ENCODE results near the gene HEPN1.
"Not testable (repeated sequence)": the region's sequence is repeated elsewhere in the genome, so short reads cannot be mapped to it uniquely, and the experiment has no call there.

Gene HEPN1

DNA sequence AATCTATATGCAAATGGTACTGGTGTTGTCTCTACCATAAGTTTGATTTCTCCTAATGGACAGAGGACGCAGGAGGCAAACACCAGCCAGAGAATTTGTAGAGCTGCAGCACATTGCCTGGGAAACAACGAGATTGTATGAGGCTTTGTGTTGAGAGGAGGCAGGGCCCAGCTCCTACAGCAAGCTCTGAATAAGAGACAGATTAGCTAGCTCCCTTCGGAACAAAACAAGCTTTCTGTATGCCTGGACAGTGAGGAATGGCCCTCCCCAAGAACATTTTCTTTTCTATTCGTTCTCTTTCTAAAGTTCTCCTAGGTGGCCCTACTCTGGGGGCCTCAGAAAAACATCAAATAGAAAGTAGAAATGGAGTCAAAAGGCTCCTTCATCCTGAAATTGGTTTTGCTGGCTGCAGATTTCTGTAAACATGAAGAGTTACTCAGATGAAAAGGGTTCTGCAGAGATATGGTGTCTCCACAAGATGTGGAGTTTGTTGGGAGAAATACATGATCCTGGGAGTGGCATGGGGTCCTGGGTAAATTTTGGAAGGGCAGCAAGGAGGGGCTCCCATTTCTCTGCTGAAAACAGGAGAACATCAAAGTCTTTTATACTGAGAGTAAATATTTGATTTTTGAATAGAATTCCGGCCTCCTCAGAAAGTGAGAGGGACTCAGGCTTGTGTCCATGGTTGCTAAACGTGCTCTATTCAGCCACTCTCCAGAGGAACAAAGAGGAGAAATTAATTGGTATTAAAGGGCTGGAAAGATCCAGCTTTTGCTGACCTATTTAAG is 23.6 kb downstream of the HEPN1 start:
- DNase-seq (ENCODE audit: low read depth), result no peak

DNA sequence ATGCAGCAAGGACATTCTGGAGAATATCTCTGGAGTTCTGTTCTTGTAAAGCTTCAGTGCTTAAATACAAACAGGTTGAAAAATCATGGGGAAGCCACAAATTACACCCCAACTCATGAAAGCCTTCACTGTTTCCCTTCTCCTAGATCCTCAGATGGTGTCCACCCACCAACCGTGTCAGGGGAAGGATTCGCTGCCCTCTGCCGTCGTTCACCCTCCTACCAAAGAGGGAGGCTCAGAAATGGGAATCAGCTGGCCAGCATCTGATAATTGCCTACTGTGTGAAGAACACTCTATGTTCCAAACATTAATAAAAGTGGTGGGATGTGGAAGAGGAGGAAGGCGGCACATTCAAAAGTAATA is 24.2 kb downstream of the HEPN1 start:
- no peak for DNase-seq (ENCODE audit: low read depth)

DNA sequence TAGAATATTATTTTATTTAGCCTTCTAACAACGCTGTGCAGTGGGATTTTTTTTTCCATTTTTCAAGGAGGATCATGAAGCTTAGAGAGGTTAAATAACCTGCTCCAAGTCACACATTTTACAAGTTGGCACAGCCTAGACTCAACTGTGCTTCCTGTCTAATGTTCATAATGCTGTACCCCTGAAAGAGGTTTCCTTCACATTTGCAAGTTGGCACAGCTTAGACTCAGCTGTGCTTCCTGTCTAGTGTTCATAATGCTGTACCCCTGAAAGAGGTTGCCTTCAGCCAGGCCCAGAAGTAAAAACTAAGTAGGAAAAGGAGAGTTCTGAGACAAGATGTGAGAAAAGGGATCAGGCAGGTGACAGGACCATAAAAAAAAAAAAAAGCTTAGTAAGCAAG is 24.7 kb downstream of the HEPN1 start:
- no peak for DNase-seq (ENCODE audit: low read depth)

DNA sequence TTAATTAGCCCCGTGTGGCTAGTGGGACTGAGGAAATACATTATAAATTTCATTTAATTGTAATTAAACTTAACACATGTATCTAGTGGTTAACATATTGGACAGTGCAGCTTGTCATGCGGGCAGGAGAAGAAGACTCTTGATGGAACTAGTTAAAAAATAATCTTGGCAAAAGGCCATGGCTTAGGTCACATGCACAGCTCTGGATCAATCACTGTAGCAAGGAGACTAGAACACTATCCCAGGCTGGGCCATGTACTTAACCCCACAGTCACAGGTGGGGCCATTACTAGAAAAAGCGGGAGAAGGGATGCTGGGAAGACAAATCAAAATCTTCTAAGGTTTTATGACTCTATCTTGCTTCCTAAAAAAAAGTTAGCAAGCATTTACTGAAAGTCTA is 25.5 kb downstream of the HEPN1 start:
- no peak for DNase-seq (ENCODE audit: low read depth)

DNA sequence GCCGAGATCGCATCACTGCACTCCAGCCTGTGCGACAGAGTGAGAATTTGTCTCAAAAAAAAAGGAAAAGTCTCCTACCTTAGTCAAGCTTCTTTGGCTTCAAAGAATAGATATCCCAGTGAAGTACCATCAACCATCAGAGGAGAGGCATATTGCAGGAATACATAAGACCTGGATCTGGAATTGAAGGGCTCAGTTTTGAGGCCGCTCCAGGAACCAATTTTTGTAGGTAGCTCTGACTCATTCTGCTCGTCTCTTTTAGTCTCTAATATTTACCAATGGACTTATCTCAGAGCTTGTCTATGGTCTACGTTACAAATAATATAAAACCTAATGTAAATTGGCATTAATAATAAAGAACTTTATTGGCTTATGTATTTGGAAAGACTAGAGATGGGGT is 26.8 kb downstream of the HEPN1 start:
- no peak for DNase-seq (ENCODE audit: low read depth)

DNA sequence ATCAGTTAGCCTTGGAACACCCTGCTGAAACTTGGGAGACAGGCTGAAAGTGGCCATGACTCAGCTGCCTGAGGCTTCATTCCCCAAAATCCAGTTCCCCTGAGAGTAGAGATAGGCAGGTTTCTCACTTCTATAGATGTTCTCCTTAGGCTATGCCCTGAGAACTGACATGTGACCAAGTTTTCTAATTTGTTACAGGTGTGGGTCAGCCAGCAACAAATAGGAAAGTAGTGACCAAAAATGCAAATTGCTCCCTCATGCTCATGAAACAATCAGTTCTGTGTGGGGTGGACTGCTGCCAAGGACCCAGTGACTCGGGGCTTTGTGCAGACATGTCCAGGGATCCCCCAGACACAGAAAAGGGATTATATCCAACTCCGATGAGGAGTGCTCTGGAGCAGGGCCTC is 27.7 kb downstream of the HEPN1 start:
- no peak for DNase-seq (ENCODE audit: low read depth)

DNA sequence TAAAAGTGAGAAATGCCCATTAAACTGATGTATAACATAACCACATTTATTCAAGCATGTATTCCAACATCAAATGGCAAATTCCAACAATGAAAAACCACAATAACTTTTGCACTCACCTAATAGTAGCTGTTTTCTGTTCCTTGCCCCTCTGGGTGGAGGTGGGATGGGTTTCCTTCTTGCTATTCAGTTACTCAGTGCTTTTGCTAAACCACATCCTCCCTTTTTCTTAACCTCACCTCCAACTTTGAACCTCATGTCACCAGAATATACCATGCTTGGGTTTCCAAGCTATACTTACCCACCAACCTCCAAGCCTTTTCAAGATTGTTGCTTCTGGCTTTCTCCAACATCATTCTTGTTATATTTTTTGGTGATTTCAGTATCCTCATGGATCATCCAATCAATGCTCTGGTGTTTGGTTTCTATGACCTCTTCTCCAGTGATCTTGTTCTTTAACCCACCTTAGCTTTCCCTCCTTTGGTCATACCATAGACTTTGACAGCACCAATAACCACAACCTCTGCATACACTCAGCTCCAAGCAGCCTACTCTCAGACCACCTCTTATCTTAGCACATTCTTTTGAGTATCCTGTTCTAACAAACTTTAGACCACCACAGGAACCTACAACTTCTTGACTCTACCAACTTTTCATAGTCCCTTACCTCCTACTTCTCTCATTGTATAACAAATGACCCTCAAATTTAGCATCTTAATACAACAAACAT is 31.7 kb downstream of the HEPN1 start:
- DNase-seq (ENCODE audit: low read depth), result no peak

DNA sequence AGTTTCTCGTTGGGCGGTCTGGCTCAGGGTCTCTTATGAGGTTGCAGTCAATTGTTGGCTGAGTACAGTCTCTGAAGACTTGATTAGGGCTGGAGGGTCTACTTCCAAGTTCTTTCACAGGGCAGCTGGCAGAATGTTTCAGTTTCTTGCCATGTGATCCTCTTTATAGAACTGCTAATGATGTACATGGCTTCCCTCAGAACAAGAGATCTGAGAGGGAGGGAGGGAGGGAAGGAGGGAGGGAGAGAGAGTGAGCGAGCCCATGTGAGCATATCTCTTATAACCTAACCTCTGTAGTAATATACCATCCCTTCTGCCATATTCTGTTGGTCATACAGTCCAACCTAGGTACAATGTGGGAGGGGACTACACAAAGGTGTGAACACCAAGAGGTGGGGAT is 32.3 kb downstream of the HEPN1 start:
- DNase-seq (ENCODE audit: low read depth), result no peak

DNA sequence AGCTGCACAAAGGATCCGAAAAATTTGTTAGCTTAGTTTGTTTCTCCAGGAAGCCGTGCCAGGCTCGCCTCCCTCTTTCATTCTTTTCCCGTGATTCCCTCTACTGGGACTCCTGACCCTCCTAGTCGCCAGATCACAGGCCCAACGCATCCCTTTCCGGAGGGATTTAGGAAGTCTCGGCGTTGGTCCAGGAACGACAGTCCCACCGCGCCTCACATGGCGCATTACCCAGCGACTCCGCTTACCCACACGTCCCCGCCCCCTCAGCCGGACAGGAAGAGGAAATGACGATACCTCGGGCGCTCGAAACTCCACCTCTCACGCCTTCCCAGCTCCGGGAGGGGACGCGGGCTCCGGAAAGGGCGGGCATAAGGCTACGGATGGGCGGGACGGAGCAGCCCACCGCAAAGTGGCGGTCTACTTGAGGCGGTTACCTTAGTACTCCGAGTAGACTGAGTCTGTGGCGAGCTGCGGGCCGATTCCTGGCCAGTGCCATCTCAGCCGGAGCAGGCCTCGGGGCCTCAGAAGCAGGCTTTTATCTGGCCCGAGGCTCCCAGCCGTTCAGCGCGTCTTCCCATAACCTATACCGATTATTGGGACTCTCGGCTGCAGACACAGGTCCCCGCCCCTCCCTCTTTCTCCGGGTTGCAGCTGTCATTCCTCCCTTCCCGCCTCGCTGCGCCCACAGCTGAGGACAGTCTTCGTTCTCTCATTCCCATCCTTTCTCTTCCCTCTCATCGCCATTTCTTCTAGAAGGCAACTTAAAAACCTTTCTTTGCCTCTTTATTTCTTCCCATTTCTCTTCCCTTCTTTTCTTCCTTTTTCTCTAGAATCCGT is 34.9 kb downstream of the HEPN1 start, which contains the start of gene CCDC15:
Gene CCDC15 (plus strand): TSS at position 450 of the 837 bp plus-strand sequence. CDS start 531 bp downstream, outside the sequence.
- peak; percentile 96 for DNase-seq (ENCODE audit: low read depth)

DNA sequence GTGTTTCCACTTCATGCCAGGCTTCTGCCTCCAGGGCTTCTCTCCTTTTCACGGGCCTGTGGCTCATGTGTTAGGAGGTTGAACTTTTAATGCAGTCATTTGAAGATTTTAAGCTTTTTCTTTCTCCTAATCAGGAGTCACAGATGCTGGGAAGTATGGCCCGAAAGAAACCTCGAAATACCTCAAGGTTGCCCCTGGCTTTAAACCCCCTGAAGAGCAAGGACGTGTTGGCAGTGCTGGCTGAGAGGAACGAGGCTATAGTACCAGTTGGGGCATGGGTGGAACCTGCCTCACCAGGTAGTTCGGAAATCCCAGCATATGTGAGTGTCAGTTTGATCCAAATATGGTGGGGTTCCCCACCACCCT is 35.5 kb downstream of the HEPN1 start:
- no peak for DNase-seq (ENCODE audit: low read depth)

DNA sequence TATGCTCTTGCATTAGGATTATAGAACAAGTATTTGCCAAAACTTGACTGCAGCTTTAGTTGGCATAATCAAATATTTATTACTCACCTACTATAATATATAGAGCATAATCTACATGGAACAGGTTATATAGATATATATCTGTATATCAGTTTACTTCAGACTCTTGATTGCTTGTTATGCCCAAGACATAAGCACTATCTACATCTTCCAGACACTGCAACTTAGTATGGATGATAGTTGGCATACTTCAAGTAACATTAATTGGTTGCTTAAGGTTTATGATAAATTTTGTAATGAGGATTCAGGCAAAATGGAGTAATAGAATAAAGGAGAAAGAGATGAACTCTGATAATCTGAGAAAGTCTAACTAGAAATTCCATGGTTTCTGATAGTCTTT is 36.0 kb downstream of the HEPN1 start:
- DNase-seq (ENCODE audit: low read depth), result no peak

DNA sequence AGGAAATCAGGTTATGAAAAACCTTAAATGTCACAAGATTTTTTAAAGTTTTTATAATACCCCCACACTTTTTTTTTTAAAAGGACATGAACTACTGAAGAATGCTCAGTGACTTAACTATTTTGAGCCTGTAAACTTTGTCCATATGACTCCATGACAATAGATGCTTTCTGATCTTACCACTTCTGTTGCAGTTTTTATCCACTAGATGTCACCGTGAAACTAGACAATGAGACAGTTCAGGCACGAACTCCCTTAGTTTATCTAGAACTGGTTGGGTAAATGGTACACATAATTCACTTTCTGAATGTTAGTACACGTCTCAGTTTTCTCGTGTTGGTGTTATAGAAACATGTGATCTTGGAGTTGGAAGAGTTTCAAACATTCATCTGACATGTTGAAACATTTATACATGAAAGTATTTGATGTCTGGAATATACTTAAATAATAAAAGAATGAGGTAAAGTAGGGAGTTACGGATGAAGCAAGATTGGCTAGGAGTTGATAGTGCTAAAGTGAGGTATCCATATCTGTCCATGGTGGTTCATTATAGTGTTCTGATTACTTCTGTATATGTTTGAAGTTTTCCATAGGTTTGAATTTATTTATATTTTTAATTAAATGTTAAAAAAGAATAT is 43.0 kb downstream of the HEPN1 start:
- no peak for DNase-seq (ENCODE audit: low read depth)

DNA sequence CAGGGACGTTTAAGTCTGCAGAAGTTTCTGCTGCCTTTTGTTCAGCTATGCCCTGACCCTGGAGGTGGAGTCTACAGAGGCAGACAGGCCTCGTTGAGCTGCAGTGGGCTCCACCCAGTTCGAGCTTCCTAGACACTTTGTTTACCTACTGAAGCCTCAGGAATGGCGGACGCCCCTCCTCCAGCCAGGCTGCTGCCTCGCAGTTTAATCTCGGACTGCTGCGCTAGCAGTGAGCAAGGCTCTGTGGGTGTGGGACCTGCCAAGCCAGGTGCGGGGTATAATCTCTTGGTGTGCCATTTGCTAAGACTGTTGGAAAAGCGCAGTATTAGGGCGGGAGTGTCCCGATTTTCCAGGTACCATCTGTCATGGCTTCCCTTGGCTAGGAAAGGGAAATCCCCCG is 49.1 kb downstream of the HEPN1 start:
- DNase-seq (ENCODE audit: low read depth), result not testable (repeated sequence)
